Right cardiac atrium (tissue), 5 donors: Measurements from ENCODE around the gene FBXW4. TPM values are rescaled to one million over a fixed set of nuclear protein-coding genes. Genes with fewer than 3 reads are reported as not detected.

ENCODE experiments used
- ATAC-seq, 2 donors: fragments of 200-7000 bp; cut with Tn5 transposase; one replicate each; pipeline versions ENCODE4 v1.8.0 to v1.9.1; 2020; ENCODE audit warnings: moderate library complexity in 2 of 2, mild to moderate bottlenecking in 1 of 2
- DNase-seq, 3 donors: peaks; one replicate each; pipeline ENCODE4 v3.0.0-alpha.2; 2020
- H3K27ac ChIP-seq: one replicate; pipeline ENCODE4 v1.5.1; 2013; ENCODE audit warnings: mild to moderate bottlenecking, low read length, control low read depth, moderate library complexity
- H3K27me3 ChIP-seq: one replicate; pipeline ENCODE4 v1.6.1; 2013; ENCODE audit not compliant: control insufficient read depth, insufficient read depth
- H3K4me1 ChIP-seq: one replicate; pipeline ENCODE4 v1.6.1; 2013; ENCODE audit warnings: low read length; ENCODE audit not compliant: control insufficient read depth, insufficient read depth
- H3K4me3 ChIP-seq: one replicate; pipeline ENCODE4 v1.5.1; 2013; ENCODE audit warnings: low read length, control low read depth
- H3K9me3 ChIP-seq: one replicate; pipeline ENCODE4 v1.6.1; 2013; ENCODE audit warnings: low read length; ENCODE audit not compliant: control insufficient read depth
- WGBS: extraction: QIAGEN DNeasy Blood & Tissue Kit; methylation state at CpG from one replicate; pipeline ENCODE4 v1.1.7; 2013; 5-methylcytosine and 5-hydroxymethylcytosine counted together
- intact Hi-C, 4 donors: fragments of 100-400 bp; cut with DNase I; formaldehyde crosslinking; loops; one replicate each; pipeline versions ENCODE4 v1.11.0 to v1.14.0; 2022 to 2023
- long read RNA-seq, 4 donors: library from polyadenylated mRNA; unstranded; transcript quantifications; one replicate each; pipeline ENCODE4 v2.0.0, GENCODE V29; 2020 to 2021
- polyA plus RNA-seq: library from polyadenylated mRNA; stranded (reverse); fragments of 200-250 nt; gene quantifications from one replicate; pipeline ENCODE4 v1.2.3, GENCODE V29; 2013
- total RNA-seq, 4 donors: library from RNA; stranded (reverse); fragmentation: NEBNext Ultra II Directional; extraction: Animal tissue kit (Norgen Biotek cat#: 25700); gene quantifications; one replicate each; pipeline ENCODE4 v1.2.1, GENCODE V29; 2021
- donor health status: healthy with polysubstance abuse.
- donor health status: DM: no; HTN: yes; CAD: no.
- donor health status: DM: no; HTN: no; CAD: no.
- donor health status: DM: no; HTN: yes; CAD: no; lungs with severe emphysema.
- donor health status: DM: yes; HTN: yes; CAD: no.

FBXW4 gene
- total RNA-seq (100 to 1,000 TPM; 115 to 144 (median 125) TPM), polyA plus RNA-seq (81.8 TPM)
- long read RNA-seq, donor 1, transcript FBXW4-201 (9 exons, 2,483 nt), result major isoform, 65 of 87 reads
- long read RNA-seq, donor 1, partial matches to known transcripts, result 14 of 87 reads
- long read RNA-seq, donor 1, other reads (novel, unspliced or antisense), result 7 of 87 reads
- long read RNA-seq, donor 2, transcript FBXW4-201 (9 exons, 2,483 nt), result major isoform, 31 of 41 reads
- long read RNA-seq, donor 2, partial matches to known transcripts, result 2 of 41 reads
- long read RNA-seq, donor 2, other reads (novel, unspliced or antisense), result 8 of 41 reads
- long read RNA-seq, donor 3, transcript FBXW4-201 (9 exons, 2,483 nt), result major isoform, 8 of 17 reads
- long read RNA-seq, donor 3, partial matches to known transcripts, result 4 of 17 reads
- long read RNA-seq, donor 3, other reads (novel, unspliced or antisense), result 4 of 17 reads
- long read RNA-seq, donor 4, transcript FBXW4-201 (9 exons, 2,483 nt), result major isoform, 48 of 62 reads
- long read RNA-seq, donor 4, partial matches to known transcripts, result 6 of 62 reads
- long read RNA-seq, donor 4, other reads (novel, unspliced or antisense), result 8 of 62 reads

GRCh38 chr10:101694674-101695403 lies at the start of gene FBXW4:
Gene FBXW4 (minus strand): TSS chr10:101695170. CDS start chr10:101695105, 65 bp downstream.
- Histone ChIP-seq H3K4me3 (peak within 1 kb of the TSS; percentile 73), H3K9me3 (no peaks in the 10 kb centered on the region), H3K4me1 (peaks cover 6% of the 10 kb centered on the region), H3K27ac (peak within 1 kb of the TSS; percentile 93), H3K27me3 (no peaks in the 10 kb centered on the region)
- DNase-seq (peak; percentile 58 to 85 (median 84)), ATAC-seq (peak; percentile 88 to 90)
- WGBS, result 2% methylated on average over 70 of the region's 70 CpGs
- intact Hi-C loops, result no loop called here

GRCh38 chr10:101744267-101744666 lies 49.3 kb upstream of the FBXW4 start:
- Histone ChIP-seq H3K27me3 (no peaks in the 10 kb centered on the region), H3K4me3 (no peak overlapping the region), H3K4me1 (no peaks in the 10 kb centered on the region), H3K9me3 (no peaks in the 10 kb centered on the region), H3K27ac (no peak overlapping the region)
- WGBS, result 78% methylated on average over 3 of the region's 3 CpGs
- intact Hi-C loops, result no loop called here
- DNase-seq, result no peak
- no peak for ATAC-seq

- Histone ChIP-seq H3K9me3 (no peaks in the 10 kb centered on the region), H3K27ac (no peak overlapping the region), H3K27me3 (no peaks in the 10 kb centered on the region), H3K4me3 (no peak overlapping the region), H3K4me1 (no peaks in the 10 kb centered on the region)
- ATAC-seq (no peak), DNase-seq (no peak)
- 47% methylated on average over 2 of the region's 2 CpGs for WGBS
- intact Hi-C loops, result no loop called here
Observed at GRCh38 chr10:101741938-101742337, 47.0 kb upstream of the FBXW4 start.

- intact Hi-C loops, result no loop called here
- H3K27ac ChIP-seq, result no peak overlapping the region
Observed at GRCh38 chr10:101736666-101737065, 41.7 kb upstream of the FBXW4 start.

GRCh38 chr10:101732096-101732495 lies 37.1 kb upstream of the FBXW4 start:
- WGBS, result 54% methylated on average over 1 of the region's 1 CpG
- Histone ChIP-seq H3K4me1 (no peaks in the 10 kb centered on the region), H3K27ac (no peak overlapping the region), H3K9me3 (no peaks in the 10 kb centered on the region), H3K4me3 (no peak overlapping the region), H3K27me3 (no peaks in the 10 kb centered on the region)
- ATAC-seq, result no peak
- no peak for DNase-seq
- intact Hi-C loops, result no loop called here

More at GRCh38 chr10:101736666-101737065, 41.7 kb upstream of the FBXW4 start:
- DNase-seq, result no peak
- no peaks in the 10 kb centered on the region for H3K4me1 ChIP-seq
- ATAC-seq, result no peak
- WGBS, result 78% methylated on average over 3 of the region's 3 CpGs
- H3K9me3 ChIP-seq, result no peaks in the 10 kb centered on the region
- no peaks in the 10 kb centered on the region for H3K27me3 ChIP-seq
- H3K4me3 ChIP-seq, result no peak overlapping the region

GRCh38 chr10:101726115-101726387 lies 31.1 kb upstream of the FBXW4 start:
- Histone ChIP-seq H3K27ac (no peak overlapping the region), H3K9me3 (no peaks in the 10 kb centered on the region), H3K4me1 (no peaks in the 10 kb centered on the region), H3K27me3 (no peaks in the 10 kb centered on the region), H3K4me3 (no peak overlapping the region)
- WGBS, result 89% methylated on average over 2 of the region's 2 CpGs
- intact Hi-C loops, result no loop called here
- ATAC-seq (no peak), DNase-seq (no peak)

- H3K4me3 ChIP-seq, result no peak overlapping the region
- WGBS, result 71% methylated on average over 8 of the region's 8 CpGs
- DNase-seq (no peak), ATAC-seq (no peak)
- H3K27ac ChIP-seq, result no peak overlapping the region
- H3K27me3 ChIP-seq, result no peaks in the 10 kb centered on the region
- intact Hi-C loops, result no loop called here
- H3K9me3 ChIP-seq, result no peaks in the 10 kb centered on the region
- H3K4me1 ChIP-seq, result no peaks in the 10 kb centered on the region
Observed at GRCh38 chr10:101725296-101726114, 30.5 kb upstream of the FBXW4 start.

GRCh38 chr10:101724446-101724845 lies 29.5 kb upstream of the FBXW4 start:
- H3K9me3 ChIP-seq, result no peaks in the 10 kb centered on the region
- H3K4me3 ChIP-seq, result no peak overlapping the region
- H3K4me1 ChIP-seq, result no peaks in the 10 kb centered on the region
- WGBS, result 85% methylated on average over 2 of the region's 2 CpGs
- no peak overlapping the region for H3K27ac ChIP-seq
- ATAC-seq (no peak), DNase-seq (no peak)
- intact Hi-C loops, result no loop called here
- H3K27me3 ChIP-seq, result no peaks in the 10 kb centered on the region

- intact Hi-C loops, result no loop called here
- DNase-seq (no peak), ATAC-seq (no peak)
- no peaks in the 10 kb centered on the region for H3K9me3 ChIP-seq
- H3K4me3 ChIP-seq, result no peak overlapping the region
- H3K27me3 ChIP-seq, result no peaks in the 10 kb centered on the region
- no peaks in the 10 kb centered on the region for H3K4me1 ChIP-seq
- H3K27ac ChIP-seq, result no peak overlapping the region
- WGBS, result 93% methylated on average over 3 of the region's 3 CpGs
Observed at GRCh38 chr10:101723176-101723575, 28.2 kb upstream of the FBXW4 start.

- H3K9me3 ChIP-seq, result no peaks in the 10 kb centered on the region
- H3K4me3 ChIP-seq, result no peak overlapping the region
- no peaks in the 10 kb centered on the region for H3K4me1 ChIP-seq
- no peak for DNase-seq
- 58% methylated on average over 2 of the region's 2 CpGs for WGBS
- no peak for ATAC-seq
- no peaks in the 10 kb centered on the region for H3K27me3 ChIP-seq
- intact Hi-C loops, result no loop called here
- H3K27ac ChIP-seq, result no peak overlapping the region
Observed at GRCh38 chr10:101721806-101722205, 26.8 kb upstream of the FBXW4 start.
